Breast epithelium (tissue), 4 donors: Measurements from ENCODE around the gene CHD6. TPM values are rescaled to one million over a fixed set of nuclear protein-coding genes. Genes with fewer than 3 reads are reported as not detected.
A peak's percentile ranks its signal among the peaks of the same experiment; 100 is the strongest.

Source experiments
- DNase-seq, 2 donors: peaks; one replicate each; pipeline ENCODE4 v3.0.0-alpha.2; 2019; ENCODE audit warnings: low spot score in 2 of 2
- H3K27ac ChIP-seq, 2 donors: fragments of 200-600 bp; sonication (generic) in 1 of 2; one replicate each; pipeline ENCODE4 v1.5.1; 2016 to 2019; ENCODE audit warnings: mild to moderate bottlenecking in 1 of 2
- H3K27me3 ChIP-seq, 2 donors: fragments of 200-600 bp; sonication (generic) in 1 of 2; one replicate each; pipeline versions ENCODE4 v1.5.1 to v1.6.0; 2017 to 2019; ENCODE audit warnings: control low read depth in 1 of 2, mild to moderate bottlenecking in 1 of 2
- H3K36me3 ChIP-seq: fragments of 200-600 bp; one replicate; pipeline ENCODE4 v1.5.1; 2019
- H3K4me1 ChIP-seq, 2 donors: fragments of 200-600 bp; sonication (generic); one replicate each; pipeline ENCODE4 v1.5.1; 2016 to 2019; ENCODE audit warnings: control low read depth in 1 of 2
- H3K4me3 ChIP-seq, 3 donors: fragments of 200-600 bp; sonication (generic); 1 replicate in 2 of 3; 2 replicates in 1 of 3; pipeline ENCODE4 v1.5.1; 2016 to 2019; ENCODE audit warnings: mild to moderate bottlenecking in 3 of 3, moderate library complexity in 2 of 3
- H3K9me3 ChIP-seq, 2 donors: fragments of 200-600 bp; sonication (generic) in 1 of 2; one replicate each; pipeline ENCODE4 v1.5.1; 2016 to 2019; ENCODE audit warnings: control low read depth in 1 of 2
- CTCF ChIP-seq, 3 donors: fragments of 450-650 bp; IDR thresholded peaks; one replicate each; pipeline ENCODE4 v1.5.1; 2016 to 2017; ENCODE audit warnings: antibody characterized with exemption in 3 of 3, mild to moderate bottlenecking in 3 of 3, moderate library complexity in 3 of 3
- POLR2A ChIP-seq: fragments of 450-650 bp; IDR thresholded peaks from one replicate; pipeline ENCODE4 v1.6.1; 2016; ENCODE audit warnings: antibody characterized with exemption, mild to moderate bottlenecking, moderate library complexity
- POLR2AphosphoS5 ChIP-seq, 3 donors: sonication (generic); formaldehyde crosslinking; IDR thresholded peaks; one replicate each; pipeline ENCODE4 v1.6.1; 2017; ENCODE audit warnings: antibody characterized with exemption in 3 of 3
- intact Hi-C: fragments of 100-400 bp; cut with DNase I; formaldehyde crosslinking; loops from one replicate; pipeline ENCODE4 v1.15.1; 2023; ENCODE audit warnings: low total_unique reads
- total RNA-seq, 3 donors: library from RNA; depleted of rRNA; stranded (reverse); fragments of >200 nt; gene quantifications; one replicate each; pipeline ENCODE4 v1.1.0, GENCODE V29; 2016

Gene CHD6
- total RNA-seq, 3 donors from 2014 or later: 31.4 to 85.8 (median 81.0) TPM

- peaks cover 0 to 7% of the 10 kb centered on the region in 2 donors for H3K4me1 ChIP-seq
- H3K27me3 ChIP-seq: no peaks in the 10 kb centered on the region
- H3K4me3 ChIP-seq: no peak overlapping the region
- H3K9me3 ChIP-seq: no peaks in the 10 kb centered on the region
- TF ChIP-seq POLR2AphosphoS5 (IDR thresholded peaks at IDR 0.05) (no peak), POLR2A (no peak), CTCF (IDR thresholded peaks at IDR 0.05) (no peak)
- intact Hi-C loops: no loop called here
- H3K27ac ChIP-seq: no peak overlapping the region
- no peak for DNase-seq
- H3K36me3 ChIP-seq: no peaks in the 10 kb centered on the region
Measured at GRCh38 chr20:41622584-41622983, 4.4 kb upstream of the CHD6 start.

GRCh38 chr20:41621971-41622370, 3.8 kb upstream of the CHD6 start:
- Histone ChIP-seq H3K27ac (no peak overlapping the region), H3K36me3 (no peaks in the 10 kb centered on the region), H3K4me3 (no peak overlapping the region), H3K4me1 (peaks cover 0 to 7% of the 10 kb centered on the region in 2 donors), H3K27me3 (no peaks in the 10 kb centered on the region), H3K9me3 (no peaks in the 10 kb centered on the region)
- no peak for DNase-seq
- intact Hi-C loops: no loop called here
- TF ChIP-seq POLR2AphosphoS5 (IDR thresholded peaks at IDR 0.05) (no peak), POLR2A (no peak), CTCF (IDR thresholded peaks at IDR 0.05) (no peak)

GRCh38 chr20:41621421-41621820, 3.2 kb upstream of the CHD6 start:
- Histone ChIP-seq H3K4me1 (peaks cover 0 to 7% of the 10 kb centered on the region in 2 donors), H3K9me3 (no peaks in the 10 kb centered on the region), H3K36me3 (no peaks in the 10 kb centered on the region), H3K27me3 (no peaks in the 10 kb centered on the region), H3K4me3 (no peak overlapping the region), H3K27ac (no peak overlapping the region)
- intact Hi-C loops: no loop called here
- TF ChIP-seq POLR2A: no peak
- TF ChIP-seq POLR2AphosphoS5 (IDR thresholded peaks at IDR 0.05): no peak
- no peak for TF ChIP-seq CTCF (IDR thresholded peaks at IDR 0.05)
- DNase-seq: no peak

GRCh38 chr20:41619360-41620100, 1.4 kb upstream of the CHD6 start:
- Histone ChIP-seq H3K4me3 (peak overlapping the region in 2 of 3 donors; percentile 76 to 97), H3K27me3 (no peaks in the 10 kb centered on the region), H3K27ac (peak overlapping the region in 1 of 2 donors; percentile 86), H3K4me1 (peaks cover 0 to 18% of the 10 kb centered on the region in 2 donors), H3K9me3 (no peaks in the 10 kb centered on the region), H3K36me3 (no peaks in the 10 kb centered on the region)
- intact Hi-C loops: no loop called here
- no peak for DNase-seq
- no peak for TF ChIP-seq POLR2AphosphoS5 (IDR thresholded peaks at IDR 0.05)
- TF ChIP-seq POLR2A: no peak
- no peak for TF ChIP-seq CTCF (IDR thresholded peaks at IDR 0.05)

GRCh38 chr20:41618807-41619311, 682 bp upstream of the CHD6 start:
- no peaks in the 10 kb centered on the region for H3K36me3 ChIP-seq
- no peak for TF ChIP-seq POLR2A
- no peaks in the 10 kb centered on the region for H3K9me3 ChIP-seq
- H3K4me1 ChIP-seq: peaks cover 0 to 18% of the 10 kb centered on the region in 2 donors
- H3K27me3 ChIP-seq: no peaks in the 10 kb centered on the region
- intact Hi-C loops: no loop called here
- H3K4me3 ChIP-seq: peak overlapping the region; percentile 68 to 97 (median 76)
- DNase-seq: no peak
- H3K27ac ChIP-seq: peak overlapping the region; percentile 72 to 86
